Erythroblast (primary cell): Measurements from ENCODE around the gene CDK6.

Source experiments
- GATA1 ChIP-seq: IDR thresholded peaks from 2 replicates; pipeline ENCODE4 v1.6.1; 2011; ENCODE audit warnings: low read depth, mild to moderate bottlenecking, control low read depth, low read length, moderate library complexity
- POLR2A ChIP-seq: IDR thresholded peaks from 2 replicates; pipeline ENCODE4 v1.6.1; 2011; ENCODE audit warnings: mild to moderate bottlenecking, low read length

DNA sequence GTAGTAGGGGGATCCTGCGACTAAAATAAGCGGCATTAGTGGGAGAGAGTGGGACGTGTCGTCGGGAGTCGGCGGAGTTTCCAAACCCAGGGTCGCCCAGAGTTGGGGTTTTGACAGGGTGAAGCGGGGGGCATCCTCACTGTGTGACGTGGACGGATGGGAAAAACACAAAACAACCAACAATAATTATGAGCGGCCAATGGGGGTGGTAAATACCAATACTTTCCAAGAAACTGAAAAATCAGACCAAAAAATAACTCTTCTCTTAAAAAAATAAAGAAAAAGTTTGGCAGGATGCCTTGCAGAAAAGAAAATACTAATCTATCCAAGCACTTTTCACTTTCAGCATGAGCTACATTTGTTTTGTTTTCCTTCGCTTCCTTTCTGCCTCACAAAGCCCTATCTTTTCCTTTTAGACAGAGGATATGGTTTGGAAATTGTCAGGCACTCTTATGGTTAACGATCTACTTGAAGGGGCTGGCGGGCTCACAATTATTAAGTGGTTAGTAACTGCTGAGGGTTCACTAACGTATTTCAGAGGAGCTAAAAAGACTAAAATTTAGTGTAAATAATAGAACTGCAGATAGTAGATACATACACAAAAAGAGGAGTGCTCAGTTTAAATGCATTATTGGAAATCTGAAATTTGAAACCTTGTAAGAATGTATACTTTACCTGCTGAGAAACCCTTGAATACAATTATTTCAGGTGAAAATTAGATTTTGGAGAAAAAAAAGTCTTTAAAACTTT lies 802 bp upstream of the CDK6 start:
- no peak for TF ChIP-seq POLR2A
- no peak for TF ChIP-seq GATA1
